ENCODE results near the gene CSF3. TPM values are rescaled to one million over a fixed set of nuclear protein-coding genes. Genes with fewer than 3 reads are reported as not detected.
A peak's percentile ranks its signal among the peaks of the same experiment; 100 is the strongest.

CSF3 gene
- total and polyA plus RNA-seq, 2 of the 13 experiments (the other 11 are each of a cell fraction or from before 2014, with no cell fraction given): 0.09 TPM; not detected in 1

DNA sequence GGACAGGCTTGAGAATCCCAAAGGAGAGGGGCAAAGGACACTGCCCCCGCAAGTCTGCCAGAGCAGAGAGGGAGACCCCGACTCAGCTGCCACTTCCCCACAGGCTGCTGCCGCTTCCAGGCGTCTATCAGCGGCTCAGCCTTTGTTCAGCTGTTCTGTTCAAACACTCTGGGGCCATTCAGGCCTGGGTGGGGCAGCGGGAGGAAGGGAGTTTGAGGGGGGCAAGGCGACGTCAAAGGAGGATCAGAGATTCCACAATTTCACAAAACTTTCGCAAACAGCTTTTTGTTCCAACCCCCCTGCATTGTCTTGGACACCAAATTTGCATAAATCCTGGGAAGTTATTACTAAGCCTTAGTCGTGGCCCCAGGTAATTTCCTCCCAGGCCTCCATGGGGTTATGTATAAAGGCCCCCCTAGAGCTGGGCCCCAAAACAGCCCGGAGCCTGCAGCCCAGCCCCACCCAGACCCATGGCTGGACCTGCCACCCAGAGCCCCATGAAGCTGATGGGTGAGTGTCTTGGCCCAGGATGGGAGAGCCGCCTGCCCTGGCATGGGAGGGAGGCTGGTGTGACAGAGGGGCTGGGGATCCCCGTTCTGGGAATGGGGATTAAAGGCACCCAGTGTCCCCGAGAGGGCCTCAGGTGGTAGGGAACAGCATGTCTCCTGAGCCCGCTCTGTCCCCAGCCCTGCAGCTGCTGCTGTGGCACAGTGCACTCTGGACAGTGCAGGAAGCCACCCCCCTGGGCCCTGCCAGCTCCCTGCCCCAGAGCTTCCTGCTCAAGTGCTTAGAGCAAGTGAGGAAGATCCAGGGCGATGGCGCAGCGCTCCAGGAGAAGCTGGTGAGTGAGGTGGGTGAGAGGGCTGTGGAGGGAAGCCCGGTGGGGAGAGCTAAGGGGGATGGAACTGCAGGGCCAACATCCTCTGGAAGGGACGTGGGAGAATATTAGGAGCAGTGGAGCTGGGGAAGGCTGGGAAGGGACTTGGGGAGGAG lies at the start of gene CSF3 (continued):
- TF ChIP-seq, protein P1, sequence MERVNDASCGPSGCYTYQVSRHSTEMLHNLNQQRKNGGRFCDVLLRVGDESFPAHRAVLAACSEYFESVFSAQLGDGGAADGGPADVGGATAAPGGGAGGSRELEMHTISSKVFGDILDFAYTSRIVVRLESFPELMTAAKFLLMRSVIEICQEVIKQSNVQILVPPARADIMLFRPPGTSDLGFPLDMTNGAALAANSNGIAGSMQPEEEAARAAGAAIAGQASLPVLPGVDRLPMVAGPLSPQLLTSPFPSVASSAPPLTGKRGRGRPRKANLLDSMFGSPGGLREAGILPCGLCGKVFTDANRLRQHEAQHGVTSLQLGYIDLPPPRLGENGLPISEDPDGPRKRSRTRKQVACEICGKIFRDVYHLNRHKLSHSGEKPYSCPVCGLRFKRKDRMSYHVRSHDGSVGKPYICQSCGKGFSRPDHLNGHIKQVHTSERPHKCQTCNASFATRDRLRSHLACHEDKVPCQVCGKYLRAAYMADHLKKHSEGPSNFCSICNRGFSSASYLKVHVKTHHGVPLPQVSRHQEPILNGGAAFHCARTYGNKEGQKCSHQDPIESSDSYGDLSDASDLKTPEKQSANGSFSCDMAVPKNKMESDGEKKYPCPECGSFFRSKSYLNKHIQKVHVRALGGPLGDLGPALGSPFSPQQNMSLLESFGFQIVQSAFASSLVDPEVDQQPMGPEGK (CRISPR knock-in tag; IDR thresholded peaks at IDR 0.05): peak; percentile 87
- TF ChIP-seq, protein P2, sequence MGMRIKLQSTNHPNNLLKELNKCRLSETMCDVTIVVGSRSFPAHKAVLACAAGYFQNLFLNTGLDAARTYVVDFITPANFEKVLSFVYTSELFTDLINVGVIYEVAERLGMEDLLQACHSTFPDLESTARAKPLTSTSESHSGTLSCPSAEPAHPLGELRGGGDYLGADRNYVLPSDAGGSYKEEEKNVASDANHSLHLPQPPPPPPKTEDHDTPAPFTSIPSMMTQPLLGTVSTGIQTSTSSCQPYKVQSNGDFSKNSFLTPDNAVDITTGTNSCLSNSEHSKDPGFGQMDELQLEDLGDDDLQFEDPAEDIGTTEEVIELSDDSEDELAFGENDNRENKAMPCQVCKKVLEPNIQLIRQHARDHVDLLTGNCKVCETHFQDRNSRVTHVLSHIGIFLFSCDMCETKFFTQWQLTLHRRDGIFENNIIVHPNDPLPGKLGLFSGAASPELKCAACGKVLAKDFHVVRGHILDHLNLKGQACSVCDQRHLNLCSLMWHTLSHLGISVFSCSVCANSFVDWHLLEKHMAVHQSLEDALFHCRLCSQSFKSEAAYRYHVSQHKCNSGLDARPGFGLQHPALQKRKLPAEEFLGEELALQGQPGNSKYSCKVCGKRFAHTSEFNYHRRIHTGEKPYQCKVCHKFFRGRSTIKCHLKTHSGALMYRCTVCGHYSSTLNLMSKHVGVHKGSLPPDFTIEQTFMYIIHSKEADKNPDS (CRISPR knock-in tag; IDR thresholded peaks at IDR 0.05): no peak
- TF ChIP-seq DMAP1 (CRISPR knock-in tag; IDR thresholded peaks at IDR 0.05) (0 out of 2 replicates have a peak, but pooled peaks have one; percentile 22), FOXA1 (IDR thresholded peaks at IDR 0.05) (no peak), FOXA1 (CRISPR knock-in tag; IDR thresholded peaks at IDR 0.05) (peak; percentile 76), HNF4A (CRISPR knock-in tag; IDR thresholded peaks at IDR 0.05) (0 out of 2 replicates have a peak, but pooled peaks have one; percentile 2), POLR2G (IDR thresholded peaks at IDR 0.05; ENCODE audit: low read depth, low read length) (no peak), HNRNPL (IDR thresholded peaks at IDR 0.05; ENCODE audit: low read depth, low read length) (peak; percentile 72), ZNF703 (CRISPR knock-in tag; IDR thresholded peaks at IDR 0.05; ENCODE audit: borderline replicate concordance) (no peak), NFKBIZ (CRISPR knock-in tag; IDR thresholded peaks at IDR 0.05) (no peak), CCDC6 (CRISPR knock-in tag; IDR thresholded peaks at IDR 0.05) (no peak), SP5 (CRISPR knock-in tag; IDR thresholded peaks at IDR 0.05; ENCODE audit: borderline replicate concordance, low read depth) (peak; percentile 31; the same call in 1 of the 2 replicates), SNRNP70 (IDR thresholded peaks at IDR 0.05; ENCODE audit: low read depth, low read length) (no peak), XRCC5 (optimal IDR thresholded peaks at IDR 0.05; ENCODE audit: low read length) (no peak)
- TF ChIP-seq, protein P3, sequence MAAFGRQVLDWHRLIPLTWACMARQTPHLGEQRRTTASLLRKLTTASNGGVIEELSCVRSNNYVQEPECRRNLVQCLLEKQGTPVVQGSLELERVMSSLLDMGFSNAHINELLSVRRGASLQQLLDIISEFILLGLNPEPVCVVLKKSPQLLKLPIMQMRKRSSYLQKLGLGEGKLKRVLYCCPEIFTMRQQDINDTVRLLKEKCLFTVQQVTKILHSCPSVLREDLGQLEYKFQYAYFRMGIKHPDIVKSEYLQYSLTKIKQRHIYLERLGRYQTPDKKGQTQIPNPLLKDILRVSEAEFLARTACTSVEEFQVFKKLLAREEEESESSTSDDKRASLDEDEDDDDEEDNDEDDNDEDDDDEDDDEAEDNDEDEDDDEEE (CRISPR knock-in tag; IDR thresholded peaks at IDR 0.05): 0 out of 2 replicates have a peak, but pooled peaks have one; percentile 66
- TF ChIP-seq, protein P4, sequence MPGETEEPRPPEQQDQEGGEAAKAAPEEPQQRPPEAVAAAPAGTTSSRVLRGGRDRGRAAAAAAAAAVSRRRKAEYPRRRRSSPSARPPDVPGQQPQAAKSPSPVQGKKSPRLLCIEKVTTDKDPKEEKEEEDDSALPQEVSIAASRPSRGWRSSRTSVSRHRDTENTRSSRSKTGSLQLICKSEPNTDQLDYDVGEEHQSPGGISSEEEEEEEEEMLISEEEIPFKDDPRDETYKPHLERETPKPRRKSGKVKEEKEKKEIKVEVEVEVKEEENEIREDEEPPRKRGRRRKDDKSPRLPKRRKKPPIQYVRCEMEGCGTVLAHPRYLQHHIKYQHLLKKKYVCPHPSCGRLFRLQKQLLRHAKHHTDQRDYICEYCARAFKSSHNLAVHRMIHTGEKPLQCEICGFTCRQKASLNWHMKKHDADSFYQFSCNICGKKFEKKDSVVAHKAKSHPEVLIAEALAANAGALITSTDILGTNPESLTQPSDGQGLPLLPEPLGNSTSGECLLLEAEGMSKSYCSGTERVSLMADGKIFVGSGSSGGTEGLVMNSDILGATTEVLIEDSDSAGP (CRISPR knock-in tag; IDR thresholded peaks at IDR 0.05; ENCODE audit: borderline replicate concordance): peak; percentile 28; the same call in 1 of the 2 replicates
- TF ChIP-seq, protein P5, sequence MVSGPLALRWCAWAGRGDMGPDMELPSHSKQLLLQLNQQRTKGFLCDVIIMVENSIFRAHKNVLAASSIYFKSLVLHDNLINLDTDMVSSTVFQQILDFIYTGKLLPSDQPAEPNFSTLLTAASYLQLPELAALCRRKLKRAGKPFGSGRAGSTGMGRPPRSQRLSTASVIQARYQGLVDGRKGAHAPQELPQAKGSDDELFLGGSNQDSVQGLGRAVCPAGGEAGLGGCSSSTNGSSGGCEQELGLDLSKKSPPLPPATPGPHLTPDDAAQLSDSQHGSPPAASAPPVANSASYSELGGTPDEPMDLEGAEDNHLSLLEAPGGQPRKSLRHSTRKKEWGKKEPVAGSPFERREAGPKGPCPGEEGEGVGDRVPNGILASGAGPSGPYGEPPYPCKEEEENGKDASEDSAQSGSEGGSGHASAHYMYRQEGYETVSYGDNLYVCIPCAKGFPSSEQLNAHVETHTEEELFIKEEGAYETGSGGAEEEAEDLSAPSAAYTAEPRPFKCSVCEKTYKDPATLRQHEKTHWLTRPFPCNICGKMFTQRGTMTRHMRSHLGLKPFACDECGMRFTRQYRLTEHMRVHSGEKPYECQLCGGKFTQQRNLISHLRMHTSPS (CRISPR knock-in tag; IDR thresholded peaks at IDR 0.05; ENCODE audit: low read depth): peak; percentile 60
- TF ChIP-seq, protein P6, sequence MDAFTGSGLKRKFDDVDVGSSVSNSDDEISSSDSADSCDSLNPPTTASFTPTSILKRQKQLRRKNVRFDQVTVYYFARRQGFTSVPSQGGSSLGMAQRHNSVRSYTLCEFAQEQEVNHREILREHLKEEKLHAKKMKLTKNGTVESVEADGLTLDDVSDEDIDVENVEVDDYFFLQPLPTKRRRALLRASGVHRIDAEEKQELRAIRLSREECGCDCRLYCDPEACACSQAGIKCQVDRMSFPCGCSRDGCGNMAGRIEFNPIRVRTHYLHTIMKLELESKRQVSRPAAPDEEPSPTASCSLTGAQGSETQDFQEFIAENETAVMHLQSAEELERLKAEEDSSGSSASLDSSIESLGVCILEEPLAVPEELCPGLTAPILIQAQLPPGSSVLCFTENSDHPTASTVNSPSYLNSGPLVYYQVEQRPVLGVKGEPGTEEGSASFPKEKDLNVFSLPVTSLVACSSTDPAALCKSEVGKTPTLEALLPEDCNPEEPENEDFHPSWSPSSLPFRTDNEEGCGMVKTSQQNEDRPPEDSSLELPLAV (CRISPR knock-in tag; conservative IDR thresholded peaks at IDR 0.05; ENCODE audit: low read depth): no peak

Measured in HepG2 (cell line).